Measurements from ENCODE around the gene FERMT1.

GRCh38 chr20:6038256-6038655 is 84.6 kb downstream of the FERMT1 start:
- TF ChIP-seq CTCF (IDR thresholded peaks at IDR 0.05) (no peak), POLR2A (IDR thresholded peaks at IDR 0.05) (no peak)
